ENCODE measurements around the gene CEP128. TPM values are rescaled to one million over a fixed set of nuclear protein-coding genes. Genes with fewer than 3 reads are reported as not detected.

Gene CEP128
- total and polyA plus RNA-seq, 2 experiments from 2014 or later, result 7.6 to 17.6 TPM

- no peak overlapping the region for H3K4me3 ChIP-seq
- H3K36me3 Mint-ChIP-seq (ENCODE audit: low read depth), result no peaks in the 10 kb centered on the region
- no peak overlapping the region for H3K4me2 ChIP-seq
- no peak overlapping the region for H3K27ac ChIP-seq (ENCODE audit: low read depth)
- H3K36me3 ChIP-seq (ENCODE audit: insufficient read depth), result no peaks in the 10 kb centered on the region
- no peaks in the 10 kb centered on the region for H4K20me1 ChIP-seq (replicated peaks; ENCODE audit: insufficient read depth)
- no peaks in the 10 kb centered on the region for H3K4me1 ChIP-seq (ENCODE audit: insufficient read depth)
- no peak overlapping the region for H3K27ac Mint-ChIP-seq
- H2AFZ ChIP-seq, result no peak overlapping the region
- H3K4me1 Mint-ChIP-seq, result no peaks in the 10 kb centered on the region
- DNase-seq (ENCODE audit: low spot score) (peak; percentile 56), ATAC-seq (peak; percentile 62)
- peak; percentile 53 to 71 for TF ChIP-seq CTCF (conservative IDR thresholded peaks at IDR 0.05; ENCODE audit: low read depth in 2 of 2)
- TF ChIP-seq, protein P1, sequence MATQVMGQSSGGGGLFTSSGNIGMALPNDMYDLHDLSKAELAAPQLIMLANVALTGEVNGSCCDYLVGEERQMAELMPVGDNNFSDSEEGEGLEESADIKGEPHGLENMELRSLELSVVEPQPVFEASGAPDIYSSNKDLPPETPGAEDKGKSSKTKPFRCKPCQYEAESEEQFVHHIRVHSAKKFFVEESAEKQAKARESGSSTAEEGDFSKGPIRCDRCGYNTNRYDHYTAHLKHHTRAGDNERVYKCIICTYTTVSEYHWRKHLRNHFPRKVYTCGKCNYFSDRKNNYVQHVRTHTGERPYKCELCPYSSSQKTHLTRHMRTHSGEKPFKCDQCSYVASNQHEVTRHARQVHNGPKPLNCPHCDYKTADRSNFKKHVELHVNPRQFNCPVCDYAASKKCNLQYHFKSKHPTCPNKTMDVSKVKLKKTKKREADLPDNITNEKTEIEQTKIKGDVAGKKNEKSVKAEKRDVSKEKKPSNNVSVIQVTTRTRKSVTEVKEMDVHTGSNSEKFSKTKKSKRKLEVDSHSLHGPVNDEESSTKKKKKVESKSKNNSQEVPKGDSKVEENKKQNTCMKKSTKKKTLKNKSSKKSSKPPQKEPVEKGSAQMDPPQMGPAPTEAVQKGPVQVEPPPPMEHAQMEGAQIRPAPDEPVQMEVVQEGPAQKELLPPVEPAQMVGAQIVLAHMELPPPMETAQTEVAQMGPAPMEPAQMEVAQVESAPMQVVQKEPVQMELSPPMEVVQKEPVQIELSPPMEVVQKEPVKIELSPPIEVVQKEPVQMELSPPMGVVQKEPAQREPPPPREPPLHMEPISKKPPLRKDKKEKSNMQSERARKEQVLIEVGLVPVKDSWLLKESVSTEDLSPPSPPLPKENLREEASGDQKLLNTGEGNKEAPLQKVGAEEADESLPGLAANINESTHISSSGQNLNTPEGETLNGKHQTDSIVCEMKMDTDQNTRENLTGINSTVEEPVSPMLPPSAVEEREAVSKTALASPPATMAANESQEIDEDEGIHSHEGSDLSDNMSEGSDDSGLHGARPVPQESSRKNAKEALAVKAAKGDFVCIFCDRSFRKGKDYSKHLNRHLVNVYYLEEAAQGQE (IDR thresholded peaks at IDR 0.05; ENCODE audit: unreplicated experiment), result no peak
- H3K4me3 Mint-ChIP-seq, result no peak overlapping the region
- H3K27me3 ChIP-seq (ENCODE audit: insufficient read depth), result no peaks in the 10 kb centered on the region
- peaks cover 6% of the 10 kb centered on the region; the same call in 1 of the 3 replicates for H3K9me3 Mint-ChIP-seq
- H3K27me3 Mint-ChIP-seq (ENCODE audit: insufficient read depth, low read depth, poor library complexity), result no peaks in the 10 kb centered on the region
- no peaks in the 10 kb centered on the region for H3F3A ChIP-seq (replicated peaks; ENCODE audit: low read depth)
- H3K79me2 ChIP-seq (replicated peaks; ENCODE audit: insufficient read depth), result no peaks in the 10 kb centered on the region
- H3K9me2 ChIP-seq (ENCODE audit: insufficient read depth), result no peaks in the 10 kb centered on the region
Observed at GRCh38 chr14:80587096-80587724, 354.3 kb downstream of the CEP128 start.

DNA sequence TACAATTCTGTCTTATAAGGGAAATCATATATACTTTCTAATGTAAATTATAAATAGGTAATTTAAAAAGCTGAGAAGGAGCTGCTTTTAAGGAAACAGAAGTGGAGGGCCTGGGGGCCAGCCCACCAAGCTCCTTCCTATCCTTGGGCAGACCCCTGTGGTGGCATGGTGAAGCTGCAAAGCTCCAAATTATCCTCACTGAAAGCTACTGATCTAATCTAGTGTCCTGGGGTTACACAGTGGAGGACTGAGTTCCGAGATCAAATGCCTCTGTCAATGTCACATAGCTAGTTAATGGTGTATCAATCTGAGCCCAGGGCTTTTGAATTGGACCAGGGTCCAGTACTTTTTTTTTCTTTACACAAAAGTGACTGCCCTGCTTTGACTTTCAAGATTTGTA lies 355.4 kb downstream of the CEP128 start:
- 0 out of 4 replicates have a peak, but pooled peaks of 1 of the 2 experiments have one; percentile 1 for TF ChIP-seq CTCF (conservative IDR thresholded peaks at IDR 0.05; ENCODE audit: low read depth in 2 of 2)
- TF ChIP-seq ZNF114 (CRISPR knock-in tag; IDR thresholded peaks at IDR 0.05), result no peak
- Mint-ChIP-seq H3K27ac (no peak overlapping the region), H3K4me3 (no peak overlapping the region), H3K36me3 (ENCODE audit: low read depth) (no peaks in the 10 kb centered on the region), H3K27me3 (ENCODE audit: insufficient read depth, low read depth, poor library complexity) (no peaks in the 10 kb centered on the region), H3K9me3 (peaks cover 6% of the 10 kb centered on the region; the same call in 1 of the 3 replicates), H3K4me1 (no peaks in the 10 kb centered on the region)
- DNase-seq (ENCODE audit: low spot score) (no peak), ATAC-seq (peak; percentile 56)
- Histone ChIP-seq H3K4me3 (no peak overlapping the region), H3K27me3 (ENCODE audit: insufficient read depth) (no peaks in the 10 kb centered on the region), H3K4me1 (ENCODE audit: insufficient read depth) (no peaks in the 10 kb centered on the region), H3K79me2 (replicated peaks; ENCODE audit: insufficient read depth) (no peaks in the 10 kb centered on the region), H2AFZ (no peak overlapping the region), H4K20me1 (replicated peaks; ENCODE audit: insufficient read depth) (no peaks in the 10 kb centered on the region), H3K9me2 (ENCODE audit: insufficient read depth) (no peaks in the 10 kb centered on the region), H3K4me2 (no peak overlapping the region), H3K27ac (ENCODE audit: low read depth) (no peak overlapping the region), H3K36me3 (ENCODE audit: insufficient read depth) (no peaks in the 10 kb centered on the region), H3F3A (replicated peaks; ENCODE audit: low read depth) (no peaks in the 10 kb centered on the region)
